ENCODE measurements around the gene BRD3OS. TPM values are rescaled to one million over a fixed set of nuclear protein-coding genes. Genes with fewer than 3 reads are reported as not detected.

BRD3OS gene
- total RNA-seq, 4 donors from 2014 or later = 15.3 to 39.0 (median 21.7) TPM

- peaks cover 0 to 22% (median 9%) of the 10 kb centered on the region in 3 donors for H3K4me1 ChIP-seq
- no peaks in the 10 kb centered on the region for H3K27me3 ChIP-seq
- WGBS, 2 donors (ENCODE audit: low coverage in 1 of 2) = 0% methylated on average over 1 of the region's 66 CpGs; no CpG with 5 or more reads in 1 of the 2 donors
- no peaks in the 10 kb centered on the region for H3K9me3 ChIP-seq
- peak overlapping the region; percentile 3 to 86 (median 84) for H3K27ac ChIP-seq
- TF ChIP-seq CTCF (IDR thresholded peaks at IDR 0.05) (peak in 3 of 4 experiments; percentile 2 to 31 (median 5)), POLR2A (IDR thresholded peaks at IDR 0.05) (no peak)
- peaks cover 0 to 41% of the 10 kb centered on the region in 2 donors for H3K36me3 ChIP-seq
- ATAC-seq = peak; percentile 6
- peak overlapping the region; percentile 60 to 99 for H3K4me3 ChIP-seq
These were observed 593 bp downstream of the BRD3OS start for GRCh38 chr9:134025606-134026541.

GRCh38 chr9:134026581-134026980 lies 1.3 kb downstream of the BRD3OS start:
- WGBS, 2 donors (ENCODE audit: low coverage in 1 of 2) = 76 to 100% methylated on average over 1 to 2 of the region's 18 CpGs
- peak overlapping the region in 1 of 2 donors; percentile 99 for H3K4me3 ChIP-seq
- no peak for TF ChIP-seq EP300 (IDR thresholded peaks at IDR 0.05)
- no peak for TF ChIP-seq POLR2AphosphoS5 (IDR thresholded peaks at IDR 0.05)
- TF ChIP-seq POLR2A (IDR thresholded peaks at IDR 0.05) = no peak
- no peak for TF ChIP-seq CTCF (IDR thresholded peaks at IDR 0.05)

GRCh38 chr9:134026981-134027380 lies 1.7 kb downstream of the BRD3OS start:
- no peak overlapping the region for H3K4me3 ChIP-seq
- no peaks in the 10 kb centered on the region for H3K9me3 ChIP-seq
- no peak overlapping the region for H3K27ac ChIP-seq
- H3K4me1 ChIP-seq = peaks cover 0 to 22% (median 9%) of the 10 kb centered on the region in 3 donors
- peaks cover 0 to 52% of the 10 kb centered on the region in 2 donors for H3K36me3 ChIP-seq
- 86 to 92% methylated on average over 2 to 6 of the region's 8 CpGs for WGBS, 2 donors (ENCODE audit: low coverage in 1 of 2)
- ATAC-seq = no peak
- H3K27me3 ChIP-seq = no peaks in the 10 kb centered on the region
- TF ChIP-seq CTCF (IDR thresholded peaks at IDR 0.05) (no peak), POLR2AphosphoS5 (IDR thresholded peaks at IDR 0.05) (no peak), EP300 (IDR thresholded peaks at IDR 0.05) (no peak), POLR2A (IDR thresholded peaks at IDR 0.05) (no peak)

More at GRCh38 chr9:134026581-134026980, 1.3 kb downstream of the BRD3OS start:
- H3K27ac ChIP-seq = no peak overlapping the region
- no peaks in the 10 kb centered on the region for H3K27me3 ChIP-seq
- ATAC-seq = no peak
- H3K36me3 ChIP-seq = peaks cover 0 to 48% of the 10 kb centered on the region in 2 donors
- peaks cover 0 to 22% (median 9%) of the 10 kb centered on the region in 3 donors for H3K4me1 ChIP-seq
- H3K9me3 ChIP-seq = no peaks in the 10 kb centered on the region

- H3K9me3 ChIP-seq = no peaks in the 10 kb centered on the region
- H3K4me3 ChIP-seq = no peak overlapping the region
- 80% methylated on average over 5 of the region's 7 CpGs; no CpG with 5 or more reads in 1 of the 2 donors for WGBS, 2 donors (ENCODE audit: low coverage in 1 of 2)
- ATAC-seq = no peak
- H3K27ac ChIP-seq = no peak overlapping the region
- H3K27me3 ChIP-seq = no peaks in the 10 kb centered on the region
- H3K36me3 ChIP-seq = peaks cover 0 to 58% of the 10 kb centered on the region in 2 donors
- TF ChIP-seq CTCF (IDR thresholded peaks at IDR 0.05) = no peak
- TF ChIP-seq POLR2A (IDR thresholded peaks at IDR 0.05) = no peak
- TF ChIP-seq EP300 (IDR thresholded peaks at IDR 0.05) = no peak
- no peak for TF ChIP-seq POLR2AphosphoS5 (IDR thresholded peaks at IDR 0.05)
- H3K4me1 ChIP-seq = peaks cover 0 to 22% (median 9%) of the 10 kb centered on the region in 3 donors
These were observed 2.3 kb downstream of the BRD3OS start for GRCh38 chr9:134027561-134027960.

All from gastroesophageal sphincter (tissue), 4 donors.